Thymus (tissue), 11 donors: ENCODE results near the gene BHLHA15. TPM values are rescaled to one million over a fixed set of nuclear protein-coding genes. Genes with fewer than 3 reads are reported as not detected.

ENCODE experiments used
- DNase-seq, 9 donors: peaks; one replicate each; pipeline ENCODE4 v3.0.0-alpha.2; 2013; ENCODE audit warnings: low spot score in 9 of 9, low read depth in 6 of 9, missing footprints in 1 of 9
- H3K27ac ChIP-seq, 2 donors: one replicate each; pipeline ENCODE4 v1.5.1; 2013; ENCODE audit warnings: control low read depth in 1 of 2, low read depth in 1 of 2, low read length in 1 of 2, mild to moderate bottlenecking in 1 of 2, moderate library complexity in 1 of 2
- H3K27me3 ChIP-seq, 2 donors: one replicate each; pipeline ENCODE4 v1.5.1; 2013; ENCODE audit warnings: low read length in 1 of 2; ENCODE audit not compliant: control insufficient read depth in 2 of 2, insufficient read depth in 1 of 2
- H3K36me3 ChIP-seq, 2 donors: one replicate each; pipeline ENCODE4 v1.5.1; 2013; ENCODE audit warnings: low read length in 1 of 2, mild to moderate bottlenecking in 1 of 2, moderate library complexity in 1 of 2; ENCODE audit not compliant: control insufficient read depth in 2 of 2, insufficient read depth in 2 of 2
- H3K4me1 ChIP-seq, 2 donors: one replicate each; pipeline ENCODE4 v1.5.1; 2013; ENCODE audit warnings: low read length in 2 of 2; ENCODE audit not compliant: control insufficient read depth in 2 of 2, insufficient read depth in 2 of 2
- H3K4me3 ChIP-seq, 2 donors: one replicate each; pipeline ENCODE4 v1.5.1; 2013; ENCODE audit warnings: low read length in 2 of 2, control low read depth in 1 of 2, mild to moderate bottlenecking in 1 of 2
- H3K9me3 ChIP-seq, 2 donors: one replicate each; pipeline ENCODE4 v1.5.1; 2013; ENCODE audit warnings: low read length in 1 of 2, mild to moderate bottlenecking in 1 of 2; ENCODE audit not compliant: control insufficient read depth in 2 of 2, insufficient read depth in 1 of 2
- WGBS: extraction: QIAGEN DNeasy Blood & Tissue Kit; methylation state at CpG from one replicate; pipeline ENCODE4 v1.1.7; 2013; 5-methylcytosine and 5-hydroxymethylcytosine counted together
- polyA plus RNA-seq: library from polyadenylated mRNA; stranded (reverse); fragments of 200-250 nt; gene quantifications from one replicate; pipeline ENCODE4 v1.2.3, GENCODE V29; 2013
- total RNA-seq: library from RNA; stranded (reverse); fragments of 120-200 nt; gene quantifications from one replicate; pipeline ENCODE4 v1.2.4, GENCODE V29; 2013
- donor health status: healthy.

BHLHA15 gene
- total and polyA plus RNA-seq, 2 donors, result 0.07 TPM; not detected in 1

- H3K27ac ChIP-seq, result no peak overlapping the region
- WGBS, result 95% methylated on average over 8 of the region's 8 CpGs
- peaks cover 10 to 13% of the 10 kb centered on the region in 2 donors for H3K36me3 ChIP-seq
- no peaks in the 10 kb centered on the region for H3K9me3 ChIP-seq
- no peak overlapping the region for H3K4me3 ChIP-seq
- H3K27me3 ChIP-seq, result no peaks in the 10 kb centered on the region
- no peak for DNase-seq
- no peaks in the 10 kb centered on the region for H3K4me1 ChIP-seq
Observed at GRCh38 chr7:98180751-98181150, 30.5 kb upstream of the BHLHA15 start.

- H3K4me3 ChIP-seq, result no peak overlapping the region
- no peaks in the 10 kb centered on the region for H3K4me1 ChIP-seq
- no peaks in the 10 kb centered on the region for H3K27me3 ChIP-seq
- no peak for DNase-seq
- H3K36me3 ChIP-seq, result peaks cover 11 to 16% of the 10 kb centered on the region in 2 donors
- H3K27ac ChIP-seq, result no peak overlapping the region
- no peaks in the 10 kb centered on the region for H3K9me3 ChIP-seq
- WGBS, result 98% methylated on average over 7 of the region's 7 CpGs
Observed at GRCh38 chr7:98185101-98185500, 26.1 kb upstream of the BHLHA15 start.

DNA sequence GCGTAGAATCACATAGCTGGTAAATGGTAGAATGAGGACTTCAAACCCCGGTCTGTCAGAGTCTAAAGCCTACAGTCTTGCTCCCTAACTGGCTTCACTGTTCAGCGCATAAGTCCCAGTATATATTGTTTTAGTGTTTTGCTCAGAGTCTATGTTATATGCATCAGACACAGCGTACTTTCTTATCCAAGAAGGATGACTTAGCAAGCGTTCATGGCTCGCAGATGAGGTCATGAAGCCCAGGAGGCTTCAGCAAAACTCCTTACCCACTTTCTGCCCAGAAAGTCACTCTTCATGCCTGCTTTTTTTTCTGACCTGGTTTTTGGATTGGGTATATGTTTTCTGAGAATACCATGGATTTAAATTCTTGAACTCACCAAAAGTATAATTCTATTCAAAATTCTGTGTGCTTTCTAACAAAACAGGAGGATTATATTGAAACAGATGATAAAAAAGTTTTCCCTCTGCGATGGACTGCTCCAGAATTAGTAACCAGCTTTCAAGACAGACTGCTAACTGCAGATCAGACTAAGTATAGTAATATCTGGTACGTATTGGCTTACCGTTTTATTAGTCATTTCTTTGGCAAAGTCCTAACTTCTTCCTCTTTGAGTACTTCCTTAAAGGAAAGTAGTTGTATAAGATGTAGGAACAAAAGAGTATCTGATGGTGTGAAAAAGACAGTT is 24.6 kb upstream of the BHLHA15 start:
- Histone ChIP-seq H3K27me3 (no peaks in the 10 kb centered on the region), H3K36me3 (peaks cover 19 to 25% of the 10 kb centered on the region in 2 donors), H3K4me3 (no peak overlapping the region), H3K4me1 (no peaks in the 10 kb centered on the region), H3K9me3 (no peaks in the 10 kb centered on the region), H3K27ac (no peak overlapping the region)
- WGBS, result 97% methylated on average over 9 of the region's 9 CpGs
- DNase-seq, result no peak

DNA sequence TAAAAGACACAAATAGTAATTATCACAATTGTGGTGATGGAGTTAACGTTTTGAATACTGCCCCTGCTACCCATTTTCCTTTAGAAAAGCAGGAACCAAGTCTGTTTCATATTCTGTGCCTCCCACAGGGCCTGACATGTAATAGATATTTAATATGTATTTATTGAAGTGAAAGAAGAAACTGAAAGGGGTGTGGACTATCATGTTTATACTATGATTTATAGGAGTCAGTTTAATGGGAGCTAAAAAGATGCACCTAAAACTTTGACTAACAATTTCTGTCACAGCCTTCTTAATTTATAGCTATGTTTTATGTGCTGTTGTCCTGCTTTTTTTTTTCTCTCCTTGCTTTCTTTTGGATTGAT is 24.1 kb upstream of the BHLHA15 start:
- peaks cover 25 to 30% of the 10 kb centered on the region in 2 donors for H3K36me3 ChIP-seq
- no peaks in the 10 kb centered on the region for H3K4me1 ChIP-seq
- no peak overlapping the region for H3K4me3 ChIP-seq
- DNase-seq, result no peak
- H3K27ac ChIP-seq, result no peak overlapping the region
- H3K9me3 ChIP-seq, result no peaks in the 10 kb centered on the region
- WGBS, result 94% methylated on average over 1 of the region's 1 CpG
- no peaks in the 10 kb centered on the region for H3K27me3 ChIP-seq

GRCh38 chr7:98189559-98189958 is 21.7 kb upstream of the BHLHA15 start:
- Histone ChIP-seq H3K9me3 (no peaks in the 10 kb centered on the region), H3K4me3 (no peak overlapping the region), H3K27ac (no peak overlapping the region), H3K4me1 (no peaks in the 10 kb centered on the region), H3K36me3 (peaks cover 49 to 51% of the 10 kb centered on the region in 2 donors), H3K27me3 (no peaks in the 10 kb centered on the region)
- 93% methylated on average over 11 of the region's 11 CpGs for whole genome bisulfite sequencing
- no peak for DNase-seq

GRCh38 chr7:98191668-98192431 is 19.4 kb upstream of the BHLHA15 start:
- DNase-seq, result no peak
- H3K4me1 ChIP-seq, result no peaks in the 10 kb centered on the region
- H3K4me3 ChIP-seq, result no peak overlapping the region
- H3K27me3 ChIP-seq, result no peaks in the 10 kb centered on the region
- no peaks in the 10 kb centered on the region for H3K9me3 ChIP-seq
- no peak overlapping the region for H3K27ac ChIP-seq
- WGBS, result 98% methylated on average over 32 of the region's 32 CpGs
- H3K36me3 ChIP-seq, result peaks cover 55 to 57% of the 10 kb centered on the region in 2 donors

DNA sequence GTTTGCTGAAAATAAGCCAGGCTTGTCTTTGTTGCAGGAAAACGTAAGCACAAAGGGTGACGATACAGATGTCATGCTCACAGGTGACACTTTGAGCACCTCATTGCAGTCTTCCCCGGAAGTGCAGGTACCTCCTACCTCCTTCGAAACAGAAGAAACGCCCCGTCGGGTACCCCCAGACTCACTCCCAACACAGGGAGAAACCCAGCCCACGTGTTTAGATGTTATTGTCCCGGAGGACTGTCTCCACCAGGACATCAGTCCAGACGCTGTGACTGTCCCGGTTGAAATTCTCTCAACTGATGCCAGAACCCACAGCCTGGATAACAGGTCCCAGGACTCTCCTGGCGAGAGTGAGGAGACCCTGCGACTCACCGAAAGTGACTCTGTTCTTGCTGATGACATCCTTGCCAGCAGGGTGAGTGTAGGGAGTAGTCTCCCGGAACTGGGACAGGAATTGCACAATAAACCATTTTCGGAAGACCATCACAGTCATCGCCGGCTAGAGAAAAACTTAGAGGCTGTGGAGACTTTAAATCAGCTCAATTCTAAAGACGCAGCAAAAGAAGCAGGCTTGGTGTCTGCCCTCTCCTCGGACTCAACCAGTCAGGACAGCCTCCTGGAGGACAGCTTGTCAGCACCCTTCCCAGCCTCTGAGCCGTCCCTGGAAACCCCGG is 18.3 kb upstream of the BHLHA15 start:
- DNase-seq, result no peak
- H3K36me3 ChIP-seq, result peaks cover 53 to 57% of the 10 kb centered on the region in 2 donors
- no peaks in the 10 kb centered on the region for H3K27me3 ChIP-seq
- H3K4me1 ChIP-seq, result no peaks in the 10 kb centered on the region
- 98% methylated on average over 22 of the region's 22 CpGs for WGBS
- H3K4me3 ChIP-seq, result no peak overlapping the region
- no peak overlapping the region for H3K27ac ChIP-seq
- no peaks in the 10 kb centered on the region for H3K9me3 ChIP-seq

- Histone ChIP-seq H3K4me3 (no peak overlapping the region), H3K27ac (no peak overlapping the region), H3K27me3 (no peaks in the 10 kb centered on the region), H3K9me3 (peaks cover 0 to 4% of the 10 kb centered on the region in 2 donors), H3K4me1 (no peaks in the 10 kb centered on the region), H3K36me3 (peaks cover 51 to 57% of the 10 kb centered on the region in 2 donors)
- 95% methylated on average over 37 of the region's 37 CpGs for WGBS
- no peak for DNase-seq
Observed at GRCh38 chr7:98193474-98194180, 17.6 kb upstream of the BHLHA15 start.
